ENCODE data around the gene RBM46. TPM values are rescaled to one million over a fixed set of nuclear protein-coding genes. Genes with fewer than 3 reads are reported as not detected.
A peak's percentile ranks its signal among the peaks of the same experiment; 100 is the strongest.

The RBM46 gene
- total RNA-seq, 1 donor from 2014 or later, result not detected

- H3K4me3 ChIP-seq, result no peak overlapping the region
- H3K36me3 ChIP-seq, result no peaks in the 10 kb centered on the region
- H3K27ac ChIP-seq (replicated peaks), result no peak overlapping the region
- H3K9me3 ChIP-seq (replicated peaks), result peaks cover 28% of the 10 kb centered on the region
- peaks cover 19% of the 10 kb centered on the region for H3K4me1 ChIP-seq
- H3K27me3 ChIP-seq (ENCODE audit: low read depth), result no peaks in the 10 kb centered on the region
- no peak for TF ChIP-seq CTCF (IDR thresholded peaks at IDR 0.05; ENCODE audit: borderline replicate concordance)
- DNase-seq, result no peak
- intact Hi-C loops (cut with micrococcal nuclease), result no loop called here
Measured at GRCh38 chr4:154836513-154836912, 55.4 kb downstream of the RBM46 start.

DNA sequence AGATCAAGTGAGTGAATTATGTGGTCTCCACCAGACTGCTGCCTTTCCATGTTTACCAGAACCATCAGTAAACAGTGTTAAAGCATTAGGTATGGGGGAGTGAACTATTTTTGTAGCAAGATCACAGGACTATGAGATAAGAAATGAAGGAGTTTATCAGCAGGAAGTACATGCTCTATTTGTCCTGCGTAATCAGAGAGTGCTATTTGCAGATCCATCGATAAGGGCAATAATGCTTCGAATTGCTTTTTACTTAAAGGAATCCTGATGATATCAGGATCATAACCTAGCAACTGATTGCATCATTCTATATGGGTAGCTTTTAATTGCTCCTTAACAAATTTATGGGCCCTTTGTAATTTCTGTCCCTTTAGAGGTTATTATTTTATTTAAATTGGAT is 57.1 kb downstream of the RBM46 start:
- H3K27me3 ChIP-seq (ENCODE audit: low read depth), result no peaks in the 10 kb centered on the region
- H3K36me3 ChIP-seq, result no peaks in the 10 kb centered on the region
- H3K4me1 ChIP-seq, result peaks cover 19% of the 10 kb centered on the region
- H3K9me3 ChIP-seq (replicated peaks), result peaks cover 18% of the 10 kb centered on the region
- no peak overlapping the region for H3K27ac ChIP-seq (replicated peaks)
- H3K4me3 ChIP-seq, result no peak overlapping the region
- no peak for DNase-seq
- no peak for TF ChIP-seq CTCF (IDR thresholded peaks at IDR 0.05; ENCODE audit: borderline replicate concordance)
- intact Hi-C loops (cut with micrococcal nuclease), result no loop called here

DNA sequence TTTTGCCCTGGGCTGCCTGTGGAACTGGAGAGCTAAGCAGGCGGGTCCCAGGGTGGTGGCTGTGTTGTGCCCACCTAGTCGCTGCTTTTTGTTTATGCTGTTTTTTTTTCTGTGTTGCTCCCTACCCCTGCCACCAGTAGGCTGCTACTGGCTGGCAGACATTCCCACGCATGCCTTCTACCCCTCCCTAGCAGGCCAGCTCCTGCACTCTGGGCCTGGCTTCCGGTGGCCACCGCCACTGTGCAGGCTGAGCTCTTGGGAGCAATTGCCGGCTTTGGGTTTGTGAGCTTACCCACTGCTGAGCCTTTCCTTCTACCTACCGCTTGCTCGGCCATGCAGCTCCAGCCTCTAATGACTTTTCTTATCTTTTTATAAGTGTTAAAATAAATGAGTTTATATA is 57.6 kb downstream of the RBM46 start:
- H3K27me3 ChIP-seq (ENCODE audit: low read depth), result no peaks in the 10 kb centered on the region
- H3K4me3 ChIP-seq, result no peak overlapping the region
- no peak for DNase-seq
- H3K9me3 ChIP-seq (replicated peaks), result peaks cover 12% of the 10 kb centered on the region
- TF ChIP-seq CTCF (IDR thresholded peaks at IDR 0.05; ENCODE audit: borderline replicate concordance), result no peak
- intact Hi-C loops (cut with micrococcal nuclease), result no loop called here
- no peak overlapping the region for H3K27ac ChIP-seq (replicated peaks)
- H3K4me1 ChIP-seq, result peaks cover 19% of the 10 kb centered on the region
- H3K36me3 ChIP-seq, result no peaks in the 10 kb centered on the region

GRCh38 chr4:154854362-154854761 is 73.3 kb downstream of the RBM46 start:
- intact Hi-C loops (cut with micrococcal nuclease), result no loop called here
- Histone ChIP-seq H3K27me3 (ENCODE audit: low read depth) (no peaks in the 10 kb centered on the region), H3K4me1 (no peaks in the 10 kb centered on the region), H3K36me3 (no peaks in the 10 kb centered on the region), H3K27ac (replicated peaks) (no peak overlapping the region), H3K9me3 (replicated peaks) (no peaks in the 10 kb centered on the region), H3K4me3 (no peak overlapping the region)
- DNase-seq, result no peak
- TF ChIP-seq CTCF (IDR thresholded peaks at IDR 0.05; ENCODE audit: borderline replicate concordance), result peak; percentile 49

DNA sequence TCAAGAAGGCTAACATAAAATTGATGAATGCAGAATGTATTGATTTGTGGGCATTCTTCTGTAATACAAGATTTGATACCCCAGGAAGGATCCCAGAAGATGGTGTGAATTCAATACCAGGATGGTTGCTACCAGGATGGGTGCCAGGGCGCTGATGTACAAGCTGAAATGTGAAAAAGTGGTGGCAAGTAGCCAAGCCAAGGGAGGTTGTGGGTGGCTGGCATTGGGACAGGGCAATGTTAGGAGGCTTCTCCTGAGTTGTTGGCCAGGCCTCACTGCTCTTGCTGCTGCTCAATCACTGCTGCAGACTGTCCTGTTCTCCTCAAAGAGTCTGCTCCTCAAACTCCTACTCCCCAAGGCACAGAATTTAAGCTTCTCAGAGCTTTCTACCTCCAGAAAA is 77.1 kb downstream of the RBM46 start:
- no peak overlapping the region for H3K4me3 ChIP-seq
- no peaks in the 10 kb centered on the region for H3K4me1 ChIP-seq
- H3K27me3 ChIP-seq (ENCODE audit: low read depth), result no peaks in the 10 kb centered on the region
- H3K36me3 ChIP-seq, result no peaks in the 10 kb centered on the region
- no peak for DNase-seq
- intact Hi-C loops (cut with micrococcal nuclease), result no loop called here
- H3K9me3 ChIP-seq (replicated peaks), result peaks cover 12% of the 10 kb centered on the region
- TF ChIP-seq CTCF (IDR thresholded peaks at IDR 0.05; ENCODE audit: borderline replicate concordance), result no peak
- H3K27ac ChIP-seq (replicated peaks), result no peak overlapping the region
